DND-41 (cell line): Measurements from ENCODE around the gene ASAH2.
A peak's percentile ranks its signal among the peaks of the same experiment; 100 is the strongest.

Experiments used
- ATAC-seq: fragments of 200-7000 bp; cut with Tn5 transposase; 3 replicates; pipeline ENCODE4 v1.9.1; 2021; ENCODE audit warnings: low read depth; ENCODE audit not compliant: insufficient read depth
- DNase-seq: peaks from one replicate; pipeline ENCODE4 v3.0.0-alpha.2; 2020
- H2AFZ ChIP-seq: 2 replicates; pipeline ENCODE4 v1.6.0; 2012; ENCODE audit warnings: low read depth, low read length
- H3K27ac ChIP-seq: 2 replicates; pipeline ENCODE4 v1.5.1; 2012; ENCODE audit warnings: low read length, inconsistent platforms
- H3K27me3 ChIP-seq: fragments of 200-600 bp; sonication (generic); 2 replicates; pipeline ENCODE4 v1.6.0; 2012; ENCODE audit warnings: low read length, mild to moderate bottlenecking, inconsistent platforms; ENCODE audit not compliant: insufficient read depth, poor library complexity
- H3K36me3 ChIP-seq: 2 replicates; pipeline ENCODE4 v1.5.1; 2012; ENCODE audit warnings: low read length, inconsistent platforms; ENCODE audit not compliant: insufficient read depth
- H3K4me1 ChIP-seq: 2 replicates; pipeline ENCODE4 v1.5.1; 2012; ENCODE audit warnings: mild to moderate bottlenecking, low read length; ENCODE audit not compliant: insufficient read depth
- H3K4me2 ChIP-seq: 2 replicates; pipeline ENCODE4 v1.6.0; 2012; ENCODE audit warnings: mild to moderate bottlenecking, moderate library complexity, low read length, inconsistent platforms; ENCODE audit not compliant: insufficient read depth
- H3K4me3 ChIP-seq, 2 experiments: fragments of 200-600 bp in 1 of 2; shearing (Covaris generic) in 1 of 2; 2 replicates each; pipeline ENCODE4 v1.5.1; 2012 to 2016; ENCODE audit warnings: inconsistent platforms in 2 of 2, low read length in 2 of 2, mild to moderate bottlenecking in 2 of 2, low read depth in 1 of 2, moderate library complexity in 1 of 2
- H3K79me2 ChIP-seq: 2 replicates; pipeline ENCODE4 v1.6.0; 2012; ENCODE audit warnings: low read length, inconsistent platforms; ENCODE audit not compliant: insufficient read depth
- H3K9ac ChIP-seq: 2 replicates; pipeline ENCODE4 v1.6.0; 2012; ENCODE audit warnings: low read depth, mild to moderate bottlenecking, inconsistent platforms, low read length, moderate library complexity
- H3K9me3 ChIP-seq: 2 replicates; pipeline ENCODE4 v1.5.1; 2012; ENCODE audit warnings: low read length, moderate library complexity, mild to moderate bottlenecking, inconsistent platforms; ENCODE audit not compliant: insufficient read depth, severe bottlenecking
- H4K20me1 ChIP-seq: 2 replicates; pipeline ENCODE4 v1.6.0; 2012; ENCODE audit warnings: low read length; ENCODE audit not compliant: insufficient read depth
- EZH2 ChIP-seq: IDR thresholded peaks from 3 replicates; pipeline ENCODE4 v1.6.1; 2012; ENCODE audit warnings: borderline replicate concordance, low read depth, mild to moderate bottlenecking, moderate library complexity, low read length, inconsistent platforms; ENCODE audit not compliant: severe bottlenecking
- TF ChIP-seq, protein P1 (sequence below): IDR thresholded peaks from 2 replicates; pipeline ENCODE4 v1.5.1; 2012; ENCODE audit warnings: borderline replicate concordance, low read length, moderate library complexity, mild to moderate bottlenecking; ENCODE audit not compliant: poor library complexity, severe bottlenecking; ENCODE audit errors: extremely low read depth

Gene ASAH2

DNA sequence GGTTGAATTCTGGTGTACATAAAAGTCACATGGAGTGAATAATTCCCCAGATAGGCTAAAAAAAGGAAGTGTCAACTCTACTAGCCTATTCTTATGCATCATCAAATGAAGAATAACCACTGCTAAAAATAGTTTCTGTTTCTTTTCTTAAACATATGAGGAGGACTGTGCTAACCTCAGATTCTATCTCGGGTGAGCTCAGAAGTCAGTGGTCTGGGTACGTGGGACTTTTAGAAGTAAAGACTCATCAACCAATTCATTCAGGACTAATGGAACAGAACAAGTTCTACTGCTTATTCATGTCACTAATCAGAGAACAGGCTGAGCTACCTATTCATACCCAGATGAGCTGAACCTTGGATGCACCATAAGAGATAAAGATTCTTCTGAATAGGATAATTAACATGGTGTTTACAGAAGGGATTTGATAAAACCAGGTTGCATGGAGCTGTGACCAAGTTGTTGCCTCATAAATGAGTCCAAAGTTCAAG is 9.5 kb upstream of the ASAH2 start:
- H3K4me2 ChIP-seq, result no peak overlapping the region
- H3K36me3 ChIP-seq, result no peaks in the 10 kb centered on the region
- H4K20me1 ChIP-seq, result no peaks in the 10 kb centered on the region
- TF ChIP-seq EZH2, result no peak
- TF ChIP-seq, protein P1, sequence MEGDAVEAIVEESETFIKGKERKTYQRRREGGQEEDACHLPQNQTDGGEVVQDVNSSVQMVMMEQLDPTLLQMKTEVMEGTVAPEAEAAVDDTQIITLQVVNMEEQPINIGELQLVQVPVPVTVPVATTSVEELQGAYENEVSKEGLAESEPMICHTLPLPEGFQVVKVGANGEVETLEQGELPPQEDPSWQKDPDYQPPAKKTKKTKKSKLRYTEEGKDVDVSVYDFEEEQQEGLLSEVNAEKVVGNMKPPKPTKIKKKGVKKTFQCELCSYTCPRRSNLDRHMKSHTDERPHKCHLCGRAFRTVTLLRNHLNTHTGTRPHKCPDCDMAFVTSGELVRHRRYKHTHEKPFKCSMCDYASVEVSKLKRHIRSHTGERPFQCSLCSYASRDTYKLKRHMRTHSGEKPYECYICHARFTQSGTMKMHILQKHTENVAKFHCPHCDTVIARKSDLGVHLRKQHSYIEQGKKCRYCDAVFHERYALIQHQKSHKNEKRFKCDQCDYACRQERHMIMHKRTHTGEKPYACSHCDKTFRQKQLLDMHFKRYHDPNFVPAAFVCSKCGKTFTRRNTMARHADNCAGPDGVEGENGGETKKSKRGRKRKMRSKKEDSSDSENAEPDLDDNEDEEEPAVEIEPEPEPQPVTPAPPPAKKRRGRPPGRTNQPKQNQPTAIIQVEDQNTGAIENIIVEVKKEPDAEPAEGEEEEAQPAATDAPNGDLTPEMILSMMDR, result no peak
- no peak overlapping the region for H3K27ac ChIP-seq
- H3K9me3 ChIP-seq, result no peaks in the 10 kb centered on the region
- no peaks in the 10 kb centered on the region for H3K79me2 ChIP-seq
- no peak overlapping the region for H3K9ac ChIP-seq
- no peaks in the 10 kb centered on the region for H3K27me3 ChIP-seq
- H2AFZ ChIP-seq, result no peak overlapping the region
- no peak overlapping the region for H3K4me3 ChIP-seq
- DNase-seq (no peak), ATAC-seq (0 out of 3 replicates have a peak, but pooled peaks have one; percentile 33)
- no peaks in the 10 kb centered on the region for H3K4me1 ChIP-seq

DNA sequence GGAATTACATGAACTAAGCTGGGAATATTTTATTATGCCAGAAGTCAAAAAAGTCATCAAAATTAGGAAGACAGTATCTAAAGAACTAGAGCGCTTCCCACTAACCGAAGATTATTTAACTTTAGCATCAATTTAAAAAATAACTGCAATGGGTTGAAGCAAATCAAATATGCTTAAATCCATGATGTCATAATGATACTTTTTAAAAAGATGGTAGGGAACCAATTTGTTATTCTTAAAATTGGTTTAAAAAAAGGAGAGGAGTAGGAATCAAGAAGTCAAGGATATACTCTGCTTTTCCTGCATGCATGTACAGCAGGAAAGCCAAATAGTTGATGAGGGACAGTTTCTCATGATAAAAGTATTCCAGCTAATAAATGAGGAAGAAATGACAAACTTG is 3.2 kb upstream of the ASAH2 start:
- no peak overlapping the region for H3K9ac ChIP-seq
- no peaks in the 10 kb centered on the region for H3K9me3 ChIP-seq
- no peak overlapping the region for H2AFZ ChIP-seq
- H3K4me3 ChIP-seq, result no peak overlapping the region
- no peaks in the 10 kb centered on the region for H3K4me1 ChIP-seq
- no peak overlapping the region for H3K4me2 ChIP-seq
- H3K36me3 ChIP-seq, result no peaks in the 10 kb centered on the region
- DNase-seq (no peak), ATAC-seq (no peak)
- no peak overlapping the region for H3K27ac ChIP-seq
- TF ChIP-seq EZH2, result no peak
- TF ChIP-seq, protein P1, result no peak
- H3K79me2 ChIP-seq, result no peaks in the 10 kb centered on the region
- H4K20me1 ChIP-seq, result no peaks in the 10 kb centered on the region
- H3K27me3 ChIP-seq, result no peaks in the 10 kb centered on the region

DNA sequence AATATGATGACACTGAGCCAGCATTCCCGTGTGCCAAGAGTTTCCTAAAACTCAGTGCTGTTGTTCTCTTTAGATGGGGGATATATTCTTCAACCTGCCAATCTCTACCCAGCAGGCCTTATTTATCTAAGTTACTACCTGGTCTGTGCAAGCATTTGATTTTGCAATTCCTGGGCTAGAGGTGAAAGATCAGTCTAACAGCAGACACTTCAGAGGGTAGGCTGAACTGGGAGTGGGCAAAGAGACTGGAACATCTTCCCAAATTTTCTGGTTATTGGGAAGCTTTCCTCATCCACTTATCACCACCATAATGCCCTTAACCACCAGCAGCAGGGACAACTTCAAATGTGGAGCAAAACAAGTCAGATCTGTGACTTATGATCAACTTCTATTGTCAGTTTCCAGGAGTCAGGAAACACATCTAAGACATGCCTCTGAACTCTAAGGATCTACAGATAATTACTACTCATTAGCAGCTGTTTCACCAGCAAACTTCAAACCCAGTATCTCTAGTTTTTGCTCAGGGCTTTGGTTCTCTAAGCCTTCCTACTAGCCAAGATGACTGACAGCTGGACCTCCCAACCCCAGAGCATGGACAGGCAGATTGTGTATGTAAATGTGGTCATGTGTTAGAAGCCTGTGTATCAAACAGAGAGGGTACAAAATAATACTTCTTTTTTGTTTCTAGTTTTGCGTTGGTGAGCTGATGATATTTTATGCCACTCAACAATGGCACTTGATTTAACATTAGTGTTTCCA is 1.0 kb downstream of the ASAH2 start:
- TF ChIP-seq, protein P1, result no peak
- TF ChIP-seq EZH2, result no peak
- DNase-seq (no peak), ATAC-seq (no peak)
- Histone ChIP-seq H4K20me1 (no peaks in the 10 kb centered on the region), H3K9ac (no peak overlapping the region), H2AFZ (no peak overlapping the region), H3K36me3 (no peaks in the 10 kb centered on the region), H3K4me1 (no peaks in the 10 kb centered on the region), H3K4me3 (no peak overlapping the region), H3K9me3 (no peaks in the 10 kb centered on the region), H3K79me2 (no peaks in the 10 kb centered on the region), H3K27ac (no peak overlapping the region), H3K4me2 (no peak overlapping the region), H3K27me3 (peaks cover 6% of the 10 kb centered on the region)
